ENCODE measurements around the gene SUPT6H.

Gene SUPT6H

DNA sequence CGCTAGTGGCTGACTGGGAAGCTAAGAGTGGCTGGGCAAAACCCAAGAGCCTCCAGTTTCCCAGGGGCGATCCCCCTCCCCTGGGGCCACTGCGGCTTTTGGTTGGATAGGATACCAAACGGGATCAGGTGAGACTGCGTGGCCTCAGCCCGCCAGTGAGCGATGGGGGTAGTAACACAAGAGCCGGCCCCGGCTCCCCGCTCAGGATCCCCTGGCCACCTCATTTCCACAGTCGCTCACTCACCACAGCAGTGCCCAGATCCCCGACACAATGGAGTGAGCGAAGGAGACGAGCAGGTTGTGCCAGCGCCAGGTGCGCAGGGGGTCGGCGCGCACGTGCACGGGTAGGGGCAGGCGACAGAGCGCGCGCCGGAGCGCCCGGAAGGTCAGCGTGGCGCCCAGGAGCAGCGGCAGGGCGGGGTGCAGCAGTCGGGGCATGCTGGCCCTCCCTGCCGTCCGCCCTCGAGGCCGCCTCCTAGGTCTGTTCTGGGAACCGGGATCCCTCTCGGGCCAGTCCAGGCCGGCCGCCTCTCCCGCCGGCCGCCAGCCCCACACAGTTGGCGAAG is 63.7 kb downstream of the SUPT6H start (continued):
- no peak for TF ChIP-seq ZNF324 (tag by site-specific recombination; IDR thresholded peaks at IDR 0.05)
- no peak for TF ChIP-seq ZNF223 (tag by site-specific recombination; IDR thresholded peaks at IDR 0.05)
- TF ChIP-seq, protein P1, sequence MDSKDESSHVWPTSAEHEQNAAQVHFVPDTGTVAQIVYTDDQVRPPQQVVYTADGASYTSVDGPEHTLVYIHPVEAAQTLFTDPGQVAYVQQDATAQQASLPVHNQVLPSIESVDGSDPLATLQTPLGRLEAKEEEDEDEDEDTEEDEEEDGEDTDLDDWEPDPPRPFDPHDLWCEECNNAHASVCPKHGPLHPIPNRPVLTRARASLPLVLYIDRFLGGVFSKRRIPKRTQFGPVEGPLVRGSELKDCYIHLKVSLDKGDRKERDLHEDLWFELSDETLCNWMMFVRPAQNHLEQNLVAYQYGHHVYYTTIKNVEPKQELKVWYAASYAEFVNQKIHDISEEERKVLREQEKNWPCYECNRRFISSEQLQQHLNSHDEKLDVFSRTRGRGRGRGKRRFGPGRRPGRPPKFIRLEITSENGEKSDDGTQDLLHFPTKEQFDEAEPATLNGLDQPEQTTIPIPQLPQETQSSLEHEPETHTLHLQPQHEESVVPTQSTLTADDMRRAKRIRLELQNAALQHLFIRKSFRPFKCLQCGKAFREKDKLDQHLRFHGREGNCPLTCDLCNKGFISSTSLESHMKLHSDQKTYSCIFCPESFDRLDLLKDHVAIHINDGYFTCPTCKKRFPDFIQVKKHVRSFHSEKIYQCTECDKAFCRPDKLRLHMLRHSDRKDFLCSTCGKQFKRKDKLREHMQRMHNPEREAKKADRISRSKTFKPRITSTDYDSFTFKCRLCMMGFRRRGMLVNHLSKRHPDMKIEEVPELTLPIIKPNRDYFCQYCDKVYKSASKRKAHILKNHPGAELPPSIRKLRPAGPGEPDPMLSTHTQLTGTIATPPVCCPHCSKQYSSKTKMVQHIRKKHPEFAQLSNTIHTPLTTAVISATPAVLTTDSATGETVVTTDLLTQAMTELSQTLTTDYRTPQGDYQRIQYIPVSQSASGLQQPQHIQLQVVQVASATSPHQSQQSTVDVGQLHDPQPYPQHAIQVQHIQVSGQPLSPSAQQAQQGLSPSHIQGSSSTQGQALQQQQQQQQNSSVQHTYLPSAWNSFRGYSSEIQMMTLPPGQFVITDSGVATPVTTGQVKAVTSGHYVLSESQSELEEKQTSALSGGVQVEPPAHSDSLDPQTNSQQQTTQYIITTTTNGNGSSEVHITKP (tag by site-specific recombination; IDR thresholded peaks at IDR 0.05) = peak; percentile 91
- TF ChIP-seq ZNF184 (tag by site-specific recombination; IDR thresholded peaks at IDR 0.05) = no peak
- TF ChIP-seq, protein P2, sequence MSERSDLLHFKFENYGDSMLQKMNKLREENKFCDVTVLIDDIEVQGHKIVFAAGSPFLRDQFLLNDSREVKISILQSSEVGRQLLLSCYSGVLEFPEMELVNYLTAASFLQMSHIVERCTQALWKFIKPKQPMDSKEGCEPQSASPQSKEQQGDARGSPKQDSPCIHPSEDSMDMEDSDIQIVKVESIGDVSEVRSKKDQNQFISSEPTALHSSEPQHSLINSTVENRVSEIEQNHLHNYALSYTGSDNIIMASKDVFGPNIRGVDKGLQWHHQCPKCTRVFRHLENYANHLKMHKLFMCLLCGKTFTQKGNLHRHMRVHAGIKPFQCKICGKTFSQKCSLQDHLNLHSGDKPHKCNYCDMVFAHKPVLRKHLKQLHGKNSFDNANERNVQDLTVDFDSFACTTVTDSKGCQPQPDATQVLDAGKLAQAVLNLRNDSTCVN (tag by site-specific recombination; optimal IDR thresholded peaks at IDR 0.05) = peak; percentile 98
- TF ChIP-seq, protein P3, sequence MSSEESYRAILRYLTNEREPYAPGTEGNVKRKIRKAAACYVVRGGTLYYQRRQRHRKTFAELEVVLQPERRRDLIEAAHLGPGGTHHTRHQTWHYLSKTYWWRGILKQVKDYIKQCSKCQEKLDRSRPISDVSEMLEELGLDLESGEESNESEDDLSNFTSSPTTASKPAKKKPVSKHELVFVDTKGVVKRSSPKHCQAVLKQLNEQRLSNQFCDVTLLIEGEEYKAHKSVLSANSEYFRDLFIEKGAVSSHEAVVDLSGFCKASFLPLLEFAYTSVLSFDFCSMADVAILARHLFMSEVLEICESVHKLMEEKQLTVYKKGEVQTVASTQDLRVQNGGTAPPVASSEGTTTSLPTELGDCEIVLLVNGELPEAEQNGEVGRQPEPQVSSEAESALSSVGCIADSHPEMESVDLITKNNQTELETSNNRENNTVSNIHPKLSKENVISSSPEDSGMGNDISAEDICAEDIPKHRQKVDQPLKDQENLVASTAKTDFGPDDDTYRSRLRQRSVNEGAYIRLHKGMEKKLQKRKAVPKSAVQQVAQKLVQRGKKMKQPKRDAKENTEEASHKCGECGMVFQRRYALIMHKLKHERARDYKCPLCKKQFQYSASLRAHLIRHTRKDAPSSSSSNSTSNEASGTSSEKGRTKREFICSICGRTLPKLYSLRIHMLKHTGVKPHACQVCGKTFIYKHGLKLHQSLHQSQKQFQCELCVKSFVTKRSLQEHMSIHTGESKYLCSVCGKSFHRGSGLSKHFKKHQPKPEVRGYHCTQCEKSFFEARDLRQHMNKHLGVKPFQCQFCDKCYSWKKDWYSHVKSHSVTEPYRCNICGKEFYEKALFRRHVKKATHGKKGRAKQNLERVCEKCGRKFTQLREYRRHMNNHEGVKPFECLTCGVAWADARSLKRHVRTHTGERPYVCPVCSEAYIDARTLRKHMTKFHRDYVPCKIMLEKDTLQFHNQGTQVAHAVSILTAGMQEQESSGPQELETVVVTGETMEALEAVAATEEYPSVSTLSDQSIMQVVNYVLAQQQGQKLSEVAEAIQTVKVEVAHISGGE (tag by site-specific recombination; conservative IDR thresholded peaks at IDR 0.05; ENCODE audit: low read depth) = no peak; the same call in 1 of the 2 replicates
- TF ChIP-seq, protein P4, sequence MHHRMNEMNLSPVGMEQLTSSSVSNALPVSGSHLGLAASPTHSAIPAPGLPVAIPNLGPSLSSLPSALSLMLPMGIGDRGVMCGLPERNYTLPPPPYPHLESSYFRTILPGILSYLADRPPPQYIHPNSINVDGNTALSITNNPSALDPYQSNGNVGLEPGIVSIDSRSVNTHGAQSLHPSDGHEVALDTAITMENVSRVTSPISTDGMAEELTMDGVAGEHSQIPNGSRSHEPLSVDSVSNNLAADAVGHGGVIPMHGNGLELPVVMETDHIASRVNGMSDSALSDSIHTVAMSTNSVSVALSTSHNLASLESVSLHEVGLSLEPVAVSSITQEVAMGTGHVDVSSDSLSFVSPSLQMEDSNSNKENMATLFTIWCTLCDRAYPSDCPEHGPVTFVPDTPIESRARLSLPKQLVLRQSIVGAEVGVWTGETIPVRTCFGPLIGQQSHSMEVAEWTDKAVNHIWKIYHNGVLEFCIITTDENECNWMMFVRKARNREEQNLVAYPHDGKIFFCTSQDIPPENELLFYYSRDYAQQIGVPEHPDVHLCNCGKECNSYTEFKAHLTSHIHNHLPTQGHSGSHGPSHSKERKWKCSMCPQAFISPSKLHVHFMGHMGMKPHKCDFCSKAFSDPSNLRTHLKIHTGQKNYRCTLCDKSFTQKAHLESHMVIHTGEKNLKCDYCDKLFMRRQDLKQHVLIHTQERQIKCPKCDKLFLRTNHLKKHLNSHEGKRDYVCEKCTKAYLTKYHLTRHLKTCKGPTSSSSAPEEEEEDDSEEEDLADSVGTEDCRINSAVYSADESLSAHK (tag by site-specific recombination; IDR thresholded peaks at IDR 0.05) = no peak; the same call in 1 of the 2 replicates
- peak; percentile 88 for TF ChIP-seq ZNF341 (tag by site-specific recombination; IDR thresholded peaks at IDR 0.05; ENCODE audit: low read depth)
- no peak for TF ChIP-seq TRIM28 (IDR thresholded peaks at IDR 0.05; ENCODE audit: borderline replicate concordance, low read length)
- 0 out of 2 replicates have a peak, but pooled peaks have one; percentile 22 for TF ChIP-seq HOXD13 (CRISPR knock-in tag; IDR thresholded peaks at IDR 0.05; ENCODE audit: borderline replicate concordance)
- no peak for TF ChIP-seq ZNF175 (tag by site-specific recombination; IDR thresholded peaks at IDR 0.05)
- no peak for TF ChIP-seq ZNF138 (tag by site-specific recombination; IDR thresholded peaks at IDR 0.05; ENCODE audit: borderline replicate concordance)
- TF ChIP-seq HOXC10 (CRISPR knock-in tag; IDR thresholded peaks at IDR 0.05) = no peak
- TF ChIP-seq ZFP3 (tag by site-specific recombination; IDR thresholded peaks at IDR 0.05; ENCODE audit: low read depth) = no peak
- no peak for TF ChIP-seq ZNF404 (tag by site-specific recombination; IDR thresholded peaks at IDR 0.05)
- no peak for TF ChIP-seq ZNF529 (tag by site-specific recombination; IDR thresholded peaks at IDR 0.05; ENCODE audit: insufficient replicate concordance)
- no peak for TF ChIP-seq ZNF19 (tag by site-specific recombination; IDR thresholded peaks at IDR 0.05; ENCODE audit: low read depth)
- peak; percentile 85 for TF ChIP-seq ZBTB17 (tag by site-specific recombination; IDR thresholded peaks at IDR 0.05)
- TF ChIP-seq ZNF354C (tag by site-specific recombination; IDR thresholded peaks at IDR 0.05; ENCODE audit: borderline replicate concordance, low read depth) = no peak
- TF ChIP-seq, protein P5, sequence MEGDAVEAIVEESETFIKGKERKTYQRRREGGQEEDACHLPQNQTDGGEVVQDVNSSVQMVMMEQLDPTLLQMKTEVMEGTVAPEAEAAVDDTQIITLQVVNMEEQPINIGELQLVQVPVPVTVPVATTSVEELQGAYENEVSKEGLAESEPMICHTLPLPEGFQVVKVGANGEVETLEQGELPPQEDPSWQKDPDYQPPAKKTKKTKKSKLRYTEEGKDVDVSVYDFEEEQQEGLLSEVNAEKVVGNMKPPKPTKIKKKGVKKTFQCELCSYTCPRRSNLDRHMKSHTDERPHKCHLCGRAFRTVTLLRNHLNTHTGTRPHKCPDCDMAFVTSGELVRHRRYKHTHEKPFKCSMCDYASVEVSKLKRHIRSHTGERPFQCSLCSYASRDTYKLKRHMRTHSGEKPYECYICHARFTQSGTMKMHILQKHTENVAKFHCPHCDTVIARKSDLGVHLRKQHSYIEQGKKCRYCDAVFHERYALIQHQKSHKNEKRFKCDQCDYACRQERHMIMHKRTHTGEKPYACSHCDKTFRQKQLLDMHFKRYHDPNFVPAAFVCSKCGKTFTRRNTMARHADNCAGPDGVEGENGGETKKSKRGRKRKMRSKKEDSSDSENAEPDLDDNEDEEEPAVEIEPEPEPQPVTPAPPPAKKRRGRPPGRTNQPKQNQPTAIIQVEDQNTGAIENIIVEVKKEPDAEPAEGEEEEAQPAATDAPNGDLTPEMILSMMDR (tag by site-specific recombination; IDR thresholded peaks at IDR 0.05) = peak; percentile 50
- TF ChIP-seq ZFP41 (tag by site-specific recombination; IDR thresholded peaks at IDR 0.05; ENCODE audit: borderline replicate concordance) = no peak
- TF ChIP-seq, protein P6, sequence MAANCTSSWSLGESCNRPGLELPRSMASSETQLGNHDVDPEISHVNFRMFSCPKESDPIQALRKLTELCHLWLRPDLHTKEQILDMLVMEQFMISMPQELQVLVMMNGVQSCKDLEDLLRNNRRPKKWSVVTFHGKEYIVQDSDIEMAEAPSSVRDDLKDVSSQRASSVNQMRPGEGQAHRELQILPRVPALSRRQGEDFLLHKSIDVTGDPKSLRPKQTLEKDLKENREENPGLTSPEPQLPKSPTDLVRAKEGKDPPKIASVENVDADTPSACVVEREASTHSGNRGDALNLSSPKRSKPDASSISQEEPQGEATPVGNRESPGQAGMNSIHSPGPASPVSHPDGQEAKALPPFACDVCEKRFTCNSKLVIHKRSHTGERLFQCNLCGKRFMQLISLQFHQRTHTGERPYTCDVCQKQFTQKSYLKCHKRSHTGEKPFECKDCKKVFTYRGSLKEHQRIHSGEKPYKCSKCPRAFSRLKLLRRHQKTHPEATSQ (tag by site-specific recombination; IDR thresholded peaks at IDR 0.05) = peak; percentile 93
- no peak for TF ChIP-seq ZNF473 (tag by site-specific recombination; IDR thresholded peaks at IDR 0.05)
- TF ChIP-seq, protein P7, sequence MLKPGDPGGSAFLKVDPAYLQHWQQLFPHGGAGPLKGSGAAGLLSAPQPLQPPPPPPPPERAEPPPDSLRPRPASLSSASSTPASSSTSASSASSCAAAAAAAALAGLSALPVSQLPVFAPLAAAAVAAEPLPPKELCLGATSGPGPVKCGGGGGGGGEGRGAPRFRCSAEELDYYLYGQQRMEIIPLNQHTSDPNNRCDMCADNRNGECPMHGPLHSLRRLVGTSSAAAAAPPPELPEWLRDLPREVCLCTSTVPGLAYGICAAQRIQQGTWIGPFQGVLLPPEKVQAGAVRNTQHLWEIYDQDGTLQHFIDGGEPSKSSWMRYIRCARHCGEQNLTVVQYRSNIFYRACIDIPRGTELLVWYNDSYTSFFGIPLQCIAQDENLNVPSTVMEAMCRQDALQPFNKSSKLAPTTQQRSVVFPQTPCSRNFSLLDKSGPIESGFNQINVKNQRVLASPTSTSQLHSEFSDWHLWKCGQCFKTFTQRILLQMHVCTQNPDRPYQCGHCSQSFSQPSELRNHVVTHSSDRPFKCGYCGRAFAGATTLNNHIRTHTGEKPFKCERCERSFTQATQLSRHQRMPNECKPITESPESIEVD (tag by site-specific recombination; IDR thresholded peaks at IDR 0.05) = no peak
